Measurements from ENCODE around the gene CR2. TPM values are rescaled to one million over a fixed set of nuclear protein-coding genes. Genes with fewer than 3 reads are reported as not detected.

CR2 gene
- total and polyA plus RNA-seq, 8 donors: 0.29 to 4.2 (median 0.84) TPM; not detected in 4

GRCh38 chr1:207412845-207413244, 41.3 kb upstream of the CR2 start:
- Histone ChIP-seq H3K4me3 (no peak overlapping the region), H3K36me3 (no peaks in the 10 kb centered on the region), H3K27me3 (peaks cover 0 to 5% (median 0%) of the 10 kb centered on the region in 3 donors), H3K4me1 (no peaks in the 10 kb centered on the region), H3K9me3 (no peaks in the 10 kb centered on the region), H3K27ac (no peak overlapping the region)
- intact Hi-C loops (cut with DNase I; ENCODE audit: low total_unique reads): no loop called here
- no peak for TF ChIP-seq POLR2A (IDR thresholded peaks at IDR 0.05)
- TF ChIP-seq, protein P1, sequence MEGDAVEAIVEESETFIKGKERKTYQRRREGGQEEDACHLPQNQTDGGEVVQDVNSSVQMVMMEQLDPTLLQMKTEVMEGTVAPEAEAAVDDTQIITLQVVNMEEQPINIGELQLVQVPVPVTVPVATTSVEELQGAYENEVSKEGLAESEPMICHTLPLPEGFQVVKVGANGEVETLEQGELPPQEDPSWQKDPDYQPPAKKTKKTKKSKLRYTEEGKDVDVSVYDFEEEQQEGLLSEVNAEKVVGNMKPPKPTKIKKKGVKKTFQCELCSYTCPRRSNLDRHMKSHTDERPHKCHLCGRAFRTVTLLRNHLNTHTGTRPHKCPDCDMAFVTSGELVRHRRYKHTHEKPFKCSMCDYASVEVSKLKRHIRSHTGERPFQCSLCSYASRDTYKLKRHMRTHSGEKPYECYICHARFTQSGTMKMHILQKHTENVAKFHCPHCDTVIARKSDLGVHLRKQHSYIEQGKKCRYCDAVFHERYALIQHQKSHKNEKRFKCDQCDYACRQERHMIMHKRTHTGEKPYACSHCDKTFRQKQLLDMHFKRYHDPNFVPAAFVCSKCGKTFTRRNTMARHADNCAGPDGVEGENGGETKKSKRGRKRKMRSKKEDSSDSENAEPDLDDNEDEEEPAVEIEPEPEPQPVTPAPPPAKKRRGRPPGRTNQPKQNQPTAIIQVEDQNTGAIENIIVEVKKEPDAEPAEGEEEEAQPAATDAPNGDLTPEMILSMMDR (IDR thresholded peaks at IDR 0.05): no peak
- TF ChIP-seq EP300 (IDR thresholded peaks at IDR 0.05): no peak
- no peak for TF ChIP-seq POLR2AphosphoS5 (IDR thresholded peaks at IDR 0.05)
- WGBS, 5 donors: 68 to 88% (median 74%) methylated on average over 2 of the region's 2 CpGs
- no peak for DNase-seq

DNA sequence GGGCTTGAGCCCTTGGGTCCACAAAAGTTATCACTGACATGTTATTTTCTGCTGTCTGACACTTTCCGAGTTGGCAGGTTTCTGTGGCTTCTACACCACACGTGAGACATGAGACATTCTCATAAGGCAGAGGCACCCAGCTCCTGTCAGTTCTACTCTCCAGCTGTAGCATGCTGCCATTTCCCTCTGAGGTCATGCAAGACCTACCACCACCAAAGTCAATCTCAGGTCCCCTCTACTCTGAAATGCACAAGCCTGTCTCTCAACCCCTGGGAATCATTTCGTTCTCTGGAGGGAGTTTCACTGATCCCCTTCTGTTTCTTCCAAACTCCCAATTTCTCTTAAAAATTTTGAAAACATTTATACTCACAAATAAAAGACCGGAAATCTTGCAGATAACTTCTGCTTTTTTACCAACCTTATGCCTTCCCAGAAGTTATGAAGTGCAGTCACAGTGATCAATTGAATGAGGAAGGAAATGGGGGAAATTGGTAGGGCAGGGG, 39.5 kb upstream of the CR2 start:
- intact Hi-C loops (cut with DNase I; ENCODE audit: low total_unique reads): no loop called here
- TF ChIP-seq EP300 (IDR thresholded peaks at IDR 0.05): no peak
- TF ChIP-seq POLR2A (IDR thresholded peaks at IDR 0.05): no peak
- TF ChIP-seq, protein P1 (IDR thresholded peaks at IDR 0.05): no peak
- no peak for TF ChIP-seq POLR2AphosphoS5 (IDR thresholded peaks at IDR 0.05)
- Histone ChIP-seq H3K27me3 (peaks cover 0 to 5% (median 0%) of the 10 kb centered on the region in 3 donors), H3K27ac (peak overlapping the region in 2 of 5 donors; percentile 60 to 68), H3K36me3 (no peaks in the 10 kb centered on the region), H3K9me3 (peaks cover 0 to 8% (median 3%) of the 10 kb centered on the region in 4 donors), H3K4me3 (no peak overlapping the region), H3K4me1 (no peaks in the 10 kb centered on the region)
- peak in 1 of 2 donors; percentile 21 for DNase-seq
- WGBS, 5 donors: 44 to 57% (median 55%) methylated on average over 4 of the region's 4 CpGs

GRCh38 chr1:207417076-207417475, 37.1 kb upstream of the CR2 start:
- intact Hi-C loops (cut with DNase I; ENCODE audit: low total_unique reads): no loop called here
- no peaks in the 10 kb centered on the region for H3K4me1 ChIP-seq
- DNase-seq: no peak
- 70 to 90% (median 86%) methylated on average over 1 of the region's 1 CpG for WGBS, 5 donors
- H3K27ac ChIP-seq: no peak overlapping the region
- H3K4me3 ChIP-seq: no peak overlapping the region
- peaks cover 0 to 5% (median 0%) of the 10 kb centered on the region in 3 donors for H3K27me3 ChIP-seq
- no peak for TF ChIP-seq POLR2A (IDR thresholded peaks at IDR 0.05)
- peaks cover 0 to 16% (median 5%) of the 10 kb centered on the region in 4 donors for H3K9me3 ChIP-seq
- H3K36me3 ChIP-seq: no peaks in the 10 kb centered on the region

GRCh38 chr1:207418351-207418750, 35.8 kb upstream of the CR2 start:
- Histone ChIP-seq H3K27me3 (peaks cover 0 to 11% (median 0%) of the 10 kb centered on the region in 3 donors), H3K27ac (no peak overlapping the region), H3K36me3 (no peaks in the 10 kb centered on the region), H3K9me3 (peaks cover 0 to 16% (median 5%) of the 10 kb centered on the region in 4 donors), H3K4me3 (no peak overlapping the region), H3K4me1 (no peaks in the 10 kb centered on the region)
- WGBS, 5 donors: 75 to 91% (median 82%) methylated on average over 1 of the region's 1 CpG
- DNase-seq: no peak
- intact Hi-C loops (cut with DNase I; ENCODE audit: low total_unique reads): no loop called here
- TF ChIP-seq EP300 (IDR thresholded peaks at IDR 0.05) (no peak), POLR2AphosphoS5 (IDR thresholded peaks at IDR 0.05) (no peak)
- TF ChIP-seq, protein P1 (IDR thresholded peaks at IDR 0.05): no peak

- intact Hi-C loops (cut with DNase I; ENCODE audit: low total_unique reads): no loop called here
- H3K36me3 ChIP-seq: no peaks in the 10 kb centered on the region
- H3K4me1 ChIP-seq: no peaks in the 10 kb centered on the region
- TF ChIP-seq POLR2A (IDR thresholded peaks at IDR 0.05): no peak
- TF ChIP-seq POLR2AphosphoS5 (IDR thresholded peaks at IDR 0.05): no peak
- H3K4me3 ChIP-seq: no peak overlapping the region
- H3K27me3 ChIP-seq: peaks cover 0 to 22% (median 4%) of the 10 kb centered on the region in 3 donors
- H3K27ac ChIP-seq: no peak overlapping the region
- 88 to 95% (median 89%) methylated on average over 1 of the region's 1 CpG for WGBS, 5 donors
- peaks cover 0 to 16% (median 5%) of the 10 kb centered on the region in 4 donors for H3K9me3 ChIP-seq
- DNase-seq: no peak
Measured at GRCh38 chr1:207420109-207420508, 34.0 kb upstream of the CR2 start.
